ENCODE data around the gene VCX2.
A peak's percentile ranks its signal among the peaks of the same experiment; 100 is the strongest.
"Not testable (repeated sequence)": the region's sequence is repeated elsewhere in the genome, so short reads cannot be mapped to it uniquely, and the experiment has no call there.

The VCX2 gene

DNA sequence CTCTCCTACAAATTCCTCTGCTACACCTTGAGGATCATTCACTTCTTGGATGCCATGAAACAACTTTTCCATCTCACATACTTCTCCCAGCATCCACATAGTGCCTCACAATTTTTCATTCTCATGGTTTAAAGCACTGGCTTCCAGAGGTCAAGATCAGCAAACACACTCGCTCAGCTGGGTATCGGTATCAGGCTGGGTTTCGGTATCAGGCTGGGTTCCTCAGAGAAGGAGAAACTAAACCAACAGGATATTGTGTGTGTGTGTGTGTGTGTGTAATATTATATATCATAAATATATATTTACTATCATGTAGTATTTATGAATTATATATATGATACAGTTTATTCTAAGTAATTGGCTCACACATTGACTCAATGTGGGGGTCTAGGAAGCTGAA lies at the start of gene VCX2:
VCX2 (minus strand) TSS at position 99 of the 400 bp plus-strand sequence. CDS start 624 bp downstream, outside the sequence.
- DNase-seq (ENCODE audit: low read depth): not testable (repeated sequence)

DNA sequence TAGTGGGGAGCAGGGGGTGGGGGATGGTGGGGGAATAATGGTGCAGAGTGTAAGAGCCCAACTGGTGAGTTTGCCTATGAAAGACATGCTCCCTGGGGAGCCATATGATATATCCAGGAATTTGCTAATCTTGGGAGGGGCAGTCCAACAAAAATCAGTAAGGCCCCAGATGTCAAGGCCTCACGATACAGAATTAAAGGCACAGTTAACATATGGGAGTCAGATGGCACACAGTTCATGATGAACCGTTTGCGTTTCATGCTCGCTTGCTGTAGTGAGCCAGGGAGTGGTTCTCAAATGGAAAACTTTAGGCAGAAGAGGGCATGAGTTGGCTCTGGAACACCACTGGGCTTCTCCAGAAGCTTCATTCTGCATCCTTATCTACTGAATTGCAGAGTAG lies 33.9 kb upstream of the VCX2 start:
- no peak for DNase-seq (ENCODE audit: low read depth)

DNA sequence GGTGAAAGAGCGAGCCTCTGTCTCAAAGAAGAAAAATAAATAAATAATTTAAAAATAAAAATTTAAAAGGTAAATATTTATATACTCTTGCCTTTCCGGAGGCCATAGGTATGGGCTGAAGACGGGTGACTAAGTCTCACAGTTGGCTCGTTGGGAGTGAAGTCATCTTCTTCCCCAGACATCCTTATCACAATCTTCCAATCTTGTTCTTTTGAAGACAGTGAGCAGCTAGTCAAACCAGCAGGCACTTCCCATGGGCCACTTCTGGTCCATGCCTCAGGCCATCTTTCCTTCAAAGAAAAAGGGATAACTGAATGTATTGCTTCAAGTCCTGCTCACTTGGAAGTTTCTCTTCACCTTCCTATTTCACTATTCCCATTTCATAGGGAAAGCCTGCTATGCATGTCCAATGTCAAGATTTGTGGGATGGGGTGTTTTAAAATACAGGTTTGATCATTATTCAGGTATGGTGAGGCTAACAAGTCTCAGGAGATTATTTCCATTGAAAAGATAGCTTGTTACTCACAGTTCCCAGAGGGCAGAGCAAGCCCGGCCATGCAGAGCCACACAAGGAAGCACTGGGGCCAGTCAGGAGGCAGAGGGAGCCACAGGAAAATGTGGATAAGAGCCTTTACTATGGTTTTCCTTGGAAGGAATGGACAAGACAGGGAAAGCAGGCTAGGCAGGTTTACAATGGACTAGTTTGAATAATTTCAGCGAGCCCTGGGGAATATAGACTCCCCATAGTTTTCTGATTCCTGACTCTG lies 33.3 kb upstream of the VCX2 start:
- peak; percentile 12 for DNase-seq (ENCODE audit: low read depth)

DNA sequence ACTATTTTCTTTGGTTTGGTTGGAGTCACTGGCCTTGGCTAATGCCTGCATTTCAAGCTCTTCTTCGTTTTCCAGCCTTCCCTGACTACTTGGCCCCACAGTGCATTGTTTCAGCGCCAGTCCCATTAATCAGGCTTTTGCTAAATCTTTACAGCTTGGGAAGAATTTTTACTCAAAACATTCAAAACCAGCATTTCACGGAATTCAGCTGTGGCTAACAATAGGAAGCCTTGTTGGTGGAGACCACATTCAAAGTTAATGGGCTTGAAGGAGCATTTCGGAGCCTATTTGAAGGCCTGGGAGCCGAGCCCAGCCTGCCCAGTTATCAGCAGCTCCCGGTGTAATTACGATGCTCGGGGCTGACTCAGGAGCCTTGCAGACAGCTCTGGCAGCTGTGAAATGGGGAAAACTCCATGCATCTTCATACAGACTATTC lies 30.8 kb upstream of the VCX2 start:
- peak; percentile 17 for DNase-seq (ENCODE audit: low read depth)

DNA sequence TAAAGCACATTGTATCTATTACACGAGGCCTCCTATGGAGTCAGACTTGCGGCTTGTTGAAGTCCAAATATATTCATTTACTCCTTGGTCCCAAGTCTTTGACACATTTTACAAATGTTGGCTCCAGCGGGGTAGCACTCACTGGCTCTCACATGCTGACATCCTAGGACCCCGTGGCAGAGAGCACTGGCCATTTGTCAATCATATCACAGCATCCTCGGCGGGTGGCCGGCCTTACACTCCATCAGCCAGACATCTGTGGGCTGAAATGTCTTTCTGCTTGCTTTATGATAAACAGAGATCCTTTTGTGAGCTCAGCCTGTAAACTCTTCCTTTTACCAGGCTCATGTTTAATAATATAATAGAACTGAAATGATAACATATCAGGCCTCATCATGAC lies 25.7 kb upstream of the VCX2 start:
- no peak for DNase-seq (ENCODE audit: low read depth)

DNA sequence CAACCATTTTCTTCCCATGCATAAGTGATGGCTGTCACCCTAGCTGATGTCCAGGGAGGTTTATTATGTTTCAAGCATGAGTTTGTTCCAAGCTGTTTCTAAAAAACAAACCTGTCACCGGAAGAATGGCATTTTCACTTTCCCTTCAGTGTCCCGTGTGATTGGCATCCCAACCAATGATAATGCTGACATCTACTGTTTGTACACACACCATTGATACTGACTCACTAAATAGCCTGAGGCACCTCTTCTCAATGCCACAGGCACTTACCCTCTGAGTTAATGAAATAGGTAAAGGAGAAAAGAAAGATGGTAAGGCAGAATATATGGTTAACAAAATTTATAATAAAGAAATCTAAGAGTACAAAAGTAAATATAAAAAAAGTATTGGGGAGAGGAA lies 23.1 kb upstream of the VCX2 start:
- peak; percentile 45 for DNase-seq (ENCODE audit: low read depth)

DNA sequence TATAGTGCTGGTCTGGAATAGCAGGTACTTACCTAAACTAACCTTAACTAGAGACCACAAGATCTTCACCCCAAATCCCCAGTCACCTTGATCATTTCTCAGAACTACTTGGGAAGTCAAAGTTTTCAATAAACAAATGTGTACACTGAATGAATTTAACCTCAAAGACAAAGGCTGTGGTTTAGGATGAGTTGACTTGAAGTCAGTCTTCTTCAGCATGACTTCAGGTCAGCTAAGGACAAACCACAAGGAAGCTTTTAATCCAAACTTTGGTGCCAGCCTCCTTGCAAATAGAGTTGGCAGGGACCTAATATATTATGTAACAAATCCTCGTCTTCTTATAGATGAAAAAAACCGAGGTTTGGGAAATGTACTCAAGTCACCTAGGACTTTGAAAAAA lies 21.2 kb upstream of the VCX2 start:
- DNase-seq (ENCODE audit: low read depth): no peak

DNA sequence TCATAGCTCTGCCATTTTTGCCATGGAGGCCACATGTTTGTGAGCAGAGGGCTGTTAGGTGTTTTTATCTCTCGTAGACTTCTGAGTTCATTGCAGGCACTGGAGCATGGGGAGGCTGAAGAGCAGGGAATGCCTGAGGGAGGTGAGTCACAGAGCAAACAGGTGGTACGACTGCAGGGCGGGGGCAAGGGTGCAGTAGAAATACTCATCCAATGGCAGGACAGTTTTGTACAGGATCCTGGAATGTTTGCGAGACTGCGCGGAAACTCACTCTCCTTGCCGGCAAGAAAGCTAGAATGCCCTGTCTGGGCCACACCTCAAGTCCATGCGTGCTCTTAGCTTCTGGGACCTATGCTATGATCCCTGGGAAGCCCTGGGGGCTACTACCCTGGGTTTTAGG lies 20.0 kb upstream of the VCX2 start:
- no peak for DNase-seq (ENCODE audit: low read depth)

DNA sequence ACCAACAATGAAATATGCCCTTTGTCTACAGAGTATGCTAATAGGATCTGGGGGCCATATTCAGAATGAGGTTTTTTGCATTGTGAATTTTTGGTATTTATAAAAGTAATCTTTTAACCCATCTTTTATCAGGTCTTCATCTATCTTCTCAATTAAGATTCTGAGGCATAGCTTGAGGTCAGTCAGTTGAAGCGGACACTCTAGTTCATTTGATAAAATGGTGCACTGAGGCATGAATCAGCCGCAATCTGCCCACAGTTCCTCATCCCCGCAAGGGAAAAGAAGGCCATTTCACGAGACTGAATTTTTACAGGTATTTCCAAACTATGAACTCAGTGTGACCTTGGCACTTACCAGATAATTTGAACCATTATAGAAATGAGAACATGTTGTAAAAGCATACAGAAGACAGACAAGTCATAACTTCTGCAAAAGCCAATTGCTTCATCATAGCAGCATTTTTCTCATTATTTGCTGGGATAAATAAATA lies 19.3 kb upstream of the VCX2 start:
- DNase-seq (ENCODE audit: low read depth): no peak

DNA sequence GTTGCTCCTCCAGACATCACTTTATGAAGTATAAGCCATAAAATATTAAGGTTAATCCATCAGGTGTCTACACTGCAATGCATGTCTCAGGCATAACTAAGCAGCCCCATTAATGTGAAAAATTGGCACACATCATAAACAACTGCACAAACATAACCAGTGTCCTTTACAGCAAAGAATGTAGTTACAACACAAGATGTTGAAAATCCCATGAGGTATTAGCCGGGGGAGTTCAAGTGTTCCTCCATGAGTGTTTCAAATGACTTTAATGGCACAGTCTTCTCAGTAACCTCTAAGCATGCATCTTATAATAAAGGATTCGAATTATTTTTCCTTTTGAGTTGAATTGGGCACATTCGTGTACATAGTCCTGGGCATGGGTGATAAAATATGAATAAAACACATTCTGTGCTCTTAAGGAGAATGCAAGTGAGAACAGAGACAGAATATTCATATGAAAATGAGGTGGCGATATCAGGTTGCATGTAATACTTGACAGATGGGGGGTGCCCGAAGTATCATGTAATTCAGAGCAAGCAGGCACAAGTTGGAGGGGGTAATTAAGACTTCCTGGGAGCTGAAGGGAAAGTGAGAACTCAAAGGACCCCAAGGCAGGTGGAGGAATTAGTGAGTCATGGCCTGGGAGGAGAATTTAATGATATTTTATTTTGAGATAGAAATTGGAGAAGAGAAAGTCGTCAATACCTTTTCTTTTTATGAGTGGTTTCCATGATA lies 18.2 kb upstream of the VCX2 start:
- DNase-seq (ENCODE audit: low read depth): no peak

DNA sequence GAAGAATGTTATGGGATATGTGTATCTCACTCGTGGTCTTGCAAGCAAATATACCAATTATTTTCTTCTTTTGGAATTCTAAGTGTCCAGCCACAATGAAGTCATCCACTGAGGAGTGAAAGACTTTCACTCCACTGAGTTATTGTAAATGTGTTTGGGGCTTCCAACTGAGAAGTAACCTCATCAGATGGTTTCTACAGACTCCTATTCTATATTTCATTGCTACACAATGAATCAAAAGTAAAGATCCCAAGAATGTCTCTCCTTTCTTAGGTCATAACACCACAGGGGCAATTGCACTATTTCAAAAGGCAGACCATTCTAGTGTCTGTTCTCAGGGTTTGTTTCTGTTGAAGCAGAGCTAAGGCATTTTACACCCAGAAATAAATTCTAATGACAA lies 12.3 kb upstream of the VCX2 start:
- DNase-seq (ENCODE audit: low read depth): no peak

DNA sequence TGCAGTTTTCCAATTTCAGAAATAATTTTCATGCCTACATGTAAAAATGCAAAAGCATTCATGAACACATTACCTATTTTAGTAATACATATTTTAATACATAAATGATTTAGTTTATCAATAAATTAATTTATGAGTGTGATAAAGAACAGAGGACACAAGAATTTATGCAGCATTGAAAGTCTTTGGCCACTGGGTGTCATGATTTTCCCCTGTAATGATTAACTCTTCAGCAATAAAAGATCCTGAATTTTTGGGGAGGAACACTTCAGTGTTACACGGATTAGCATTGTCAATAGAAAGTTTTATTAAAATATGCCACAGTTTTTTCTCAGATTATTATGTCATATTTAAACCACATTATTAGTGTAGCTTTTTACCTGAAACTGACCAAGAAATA lies 8.6 kb upstream of the VCX2 start:
- DNase-seq (ENCODE audit: low read depth): peak; percentile 22

DNA sequence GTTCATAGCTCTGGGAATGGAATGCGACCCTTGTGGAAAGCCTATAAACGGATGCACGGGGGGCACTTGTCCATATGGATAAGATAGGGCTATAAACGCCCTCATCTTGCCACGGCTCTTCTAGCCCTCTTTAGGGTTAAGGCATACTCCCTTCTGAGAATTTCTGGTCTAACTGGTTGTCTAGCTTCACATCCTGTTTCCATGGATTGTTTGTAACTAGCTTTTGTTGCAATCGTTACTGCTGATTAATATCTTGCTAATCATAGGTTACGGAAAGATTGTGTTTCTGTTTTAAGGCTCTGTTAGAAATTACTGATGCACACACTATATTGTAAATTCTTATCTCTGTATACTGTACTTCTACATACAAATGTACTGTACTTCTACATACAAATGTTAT lies 17.1 kb downstream of the VCX2 start:
- DNase-seq (ENCODE audit: low read depth): not testable (repeated sequence)

DNA sequence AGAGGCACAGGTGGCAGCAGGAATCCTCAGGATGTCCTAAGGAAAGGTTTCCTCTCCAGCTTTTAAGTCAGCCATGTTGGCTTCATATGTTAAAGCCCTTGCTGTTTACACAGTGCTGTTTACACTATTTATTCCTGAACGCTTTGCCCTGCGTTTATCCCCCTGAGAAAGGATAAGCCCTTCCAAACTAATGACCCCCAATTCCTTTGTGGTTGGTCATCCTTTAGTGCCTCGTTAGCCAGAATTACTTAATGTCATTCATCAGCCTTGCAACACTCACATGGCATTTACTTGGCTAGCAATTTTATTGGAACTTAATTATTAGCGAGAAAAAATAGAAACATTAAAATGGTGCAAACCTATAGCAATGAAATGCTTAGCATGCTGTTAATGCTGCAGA lies 23.8 kb downstream of the VCX2 start:
- DNase-seq (ENCODE audit: low read depth): no peak

DNA sequence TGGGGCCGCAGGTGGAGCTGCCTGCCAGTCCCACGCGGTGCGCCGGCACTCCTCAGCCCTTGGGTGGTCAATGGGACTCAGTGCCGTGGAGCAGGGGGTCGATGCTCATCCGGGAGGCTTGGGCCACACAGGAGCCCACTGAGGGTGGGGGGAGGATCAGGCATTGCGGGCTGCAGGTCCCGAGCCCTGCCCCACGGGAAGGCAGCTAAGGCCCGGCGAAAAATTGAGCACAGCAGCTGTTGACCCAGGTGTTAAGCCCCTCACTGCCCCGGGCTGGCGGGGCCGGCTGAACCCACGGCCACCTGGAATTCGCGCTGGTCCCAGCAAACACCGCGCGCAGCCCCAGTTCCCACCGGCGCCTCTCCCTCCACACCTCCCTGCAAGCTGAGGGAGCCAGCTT lies 26.1 kb downstream of the VCX2 start:
- no peak for DNase-seq (ENCODE audit: low read depth)

DNA sequence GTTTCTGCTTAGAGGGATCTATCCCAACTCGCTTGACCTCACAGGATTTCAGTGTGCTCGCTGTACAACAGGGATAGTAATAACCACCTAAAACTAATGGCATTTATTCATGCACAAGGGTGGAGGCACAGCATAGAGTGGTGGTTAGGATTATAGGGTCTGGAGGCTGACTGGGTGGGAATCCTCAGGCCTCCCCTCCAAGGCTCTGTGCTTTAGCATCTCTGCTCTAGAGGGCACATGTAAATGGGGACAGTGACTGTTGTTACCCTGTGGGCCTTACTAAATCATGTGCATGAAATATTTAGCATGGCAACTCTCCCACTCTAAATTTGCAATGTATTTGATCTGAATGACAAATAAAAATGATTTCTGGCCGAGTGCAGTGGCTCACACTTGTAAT lies 29.2 kb downstream of the VCX2 start:
- DNase-seq (ENCODE audit: low read depth): no peak

DNA sequence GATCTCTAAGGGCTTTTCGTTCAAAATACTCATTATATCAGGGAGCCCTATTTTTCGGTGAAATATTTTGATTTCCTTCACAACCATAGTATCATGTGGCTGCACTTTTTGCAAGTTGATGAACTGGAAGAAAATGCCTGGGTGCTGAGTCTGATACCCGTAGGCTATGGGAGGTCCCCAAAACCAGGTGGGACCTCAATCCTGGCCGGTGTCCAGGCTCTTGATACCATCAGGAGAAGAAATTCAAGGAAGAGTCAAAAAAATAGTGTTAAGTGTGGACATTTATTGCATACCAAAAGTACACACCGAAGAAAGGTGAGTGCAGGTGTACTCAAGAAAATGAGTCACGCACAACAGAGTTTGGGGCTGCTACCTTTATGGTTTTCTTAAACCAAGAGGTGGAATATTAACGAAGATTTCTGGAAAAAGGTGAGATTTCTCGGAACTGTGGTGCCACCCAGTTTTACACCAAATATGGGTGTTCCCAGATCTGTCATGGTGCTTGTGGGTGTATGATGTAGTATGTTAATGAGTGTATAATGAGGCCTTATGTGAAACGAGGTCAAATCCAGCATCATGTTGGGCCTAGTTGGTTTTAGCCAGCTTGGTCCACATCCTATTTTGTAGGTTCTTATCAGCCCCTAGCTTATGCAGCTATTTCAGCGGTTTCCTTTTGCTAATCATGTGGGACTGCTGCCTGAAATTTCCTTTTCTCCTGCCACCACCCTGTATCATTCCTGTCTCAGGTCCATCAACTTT lies 29.9 kb downstream of the VCX2 start:
- no peak for DNase-seq (ENCODE audit: low read depth)

DNA sequence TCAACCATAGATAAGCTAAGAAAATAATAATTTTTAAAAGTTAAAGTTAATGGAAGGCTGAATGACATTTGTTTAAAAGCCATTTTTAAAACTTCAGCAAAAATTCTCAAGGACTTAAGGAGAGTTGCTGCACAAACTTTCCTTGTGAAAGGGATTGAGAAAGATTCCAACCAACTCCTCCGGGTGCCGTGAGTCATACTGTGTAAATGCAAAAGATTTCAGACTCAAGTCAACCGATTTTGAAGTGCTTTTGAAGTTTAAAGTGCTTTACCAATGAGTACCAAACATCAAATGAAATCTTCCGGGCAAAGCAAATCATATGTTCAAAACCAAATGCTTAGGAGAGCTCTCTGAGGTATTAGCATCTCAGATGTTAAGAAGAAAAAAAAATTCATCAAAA lies 31.4 kb downstream of the VCX2 start:
- peak; percentile 34 for DNase-seq (ENCODE audit: low read depth)

DNA sequence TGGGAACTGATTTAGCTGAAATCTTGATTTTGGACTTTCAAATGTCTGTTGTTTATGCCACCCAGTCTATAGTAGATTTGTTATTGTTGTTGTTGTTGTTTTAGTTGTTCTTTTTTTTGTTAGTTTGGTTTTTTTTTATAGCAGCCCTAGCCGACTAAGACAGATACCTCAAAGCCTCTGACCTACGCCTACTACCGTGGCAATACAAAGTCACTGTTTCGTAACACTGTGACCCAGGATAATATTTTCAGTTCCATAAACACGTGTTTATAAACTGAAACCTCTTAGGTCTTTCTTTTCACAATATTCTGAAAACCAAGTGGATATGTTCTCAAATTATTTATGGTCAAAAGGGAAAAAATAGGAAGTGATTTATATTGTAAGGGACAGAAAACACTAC lies 32.8 kb downstream of the VCX2 start:
- no peak for DNase-seq (ENCODE audit: low read depth)

DNA sequence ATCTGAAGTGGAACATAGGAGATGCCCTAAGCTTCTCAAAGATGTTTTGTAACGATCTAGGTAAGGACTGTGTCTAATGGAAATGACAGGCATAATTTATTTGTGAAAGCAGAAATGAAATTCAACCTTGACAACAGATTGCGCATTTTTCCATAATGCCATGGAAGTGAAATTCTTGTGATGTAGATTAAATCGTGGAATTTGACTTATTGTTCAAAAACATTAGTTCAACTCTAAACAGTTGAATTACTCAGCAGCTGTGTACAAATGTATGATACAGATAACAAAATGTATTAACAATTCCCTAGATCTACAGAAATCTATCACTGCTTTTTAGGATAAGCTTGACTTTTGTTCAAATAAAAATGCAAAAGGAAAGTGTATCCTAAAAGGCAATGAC lies 44.4 kb downstream of the VCX2 start:
- DNase-seq (ENCODE audit: low read depth): no peak

DNA sequence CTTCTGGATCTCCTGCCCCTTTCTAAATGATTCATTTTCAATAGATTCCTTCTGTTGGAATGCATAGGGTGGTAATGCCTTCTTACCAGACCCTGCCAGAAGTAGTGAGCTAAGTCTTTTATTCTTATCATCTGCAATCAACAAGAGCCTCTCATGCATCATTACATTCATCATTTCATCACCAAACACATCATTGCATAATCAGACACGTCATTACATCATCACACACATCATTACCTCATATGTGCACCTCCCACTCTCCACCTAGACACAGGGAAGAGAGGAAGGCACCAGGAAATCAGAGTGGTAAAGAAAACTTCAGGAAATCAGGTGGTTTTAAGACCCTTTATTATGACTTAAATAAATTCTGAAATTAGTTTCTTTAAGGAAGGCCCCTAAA lies 45.0 kb downstream of the VCX2 start:
- DNase-seq (ENCODE audit: low read depth): no peak

DNA sequence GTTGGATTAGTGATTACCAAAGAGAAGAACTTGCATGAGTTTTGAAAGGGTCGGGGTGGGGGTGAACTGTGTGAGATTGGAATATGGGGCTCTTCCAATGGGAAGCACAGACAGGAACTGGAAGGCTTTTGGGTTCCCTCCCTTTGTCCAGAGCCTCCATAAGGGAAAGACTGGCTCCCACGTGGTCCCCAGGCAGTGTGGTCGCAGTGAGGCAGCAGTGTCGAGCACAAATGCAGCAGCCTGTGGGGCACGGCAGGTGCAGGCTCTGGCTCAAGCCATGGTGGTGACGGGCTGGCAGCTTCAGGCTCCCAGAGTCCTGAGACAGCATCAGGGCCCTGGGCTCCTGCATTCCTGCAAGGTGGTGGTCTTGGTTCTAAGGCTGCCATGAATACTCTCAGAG lies 45.5 kb downstream of the VCX2 start:
- DNase-seq (ENCODE audit: low read depth): no peak

DNA sequence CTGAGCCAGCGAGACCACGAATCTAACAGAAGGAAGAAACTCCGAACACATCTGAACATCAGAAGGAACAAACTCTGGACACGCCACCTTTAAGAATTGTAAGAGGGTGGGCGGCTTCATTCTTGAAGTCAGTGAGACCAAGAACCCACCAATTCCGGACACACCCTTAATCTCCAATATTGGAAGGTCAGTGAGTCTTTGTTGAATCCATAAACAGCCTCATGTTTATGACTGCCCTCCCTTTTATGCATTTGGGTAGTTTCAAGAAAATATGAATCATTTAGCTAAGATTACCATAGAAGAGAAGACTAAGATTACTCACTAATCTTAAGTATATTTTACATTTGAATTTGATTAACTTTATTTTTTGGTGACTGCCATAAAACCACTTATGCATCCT lies 48.5 kb downstream of the VCX2 start:
- DNase-seq (ENCODE audit: low read depth): no peak

Data from ELR (cell line).